NCI-H1092 (cell line): ENCODE data around the gene CENPS.
"Not testable (repeated sequence)": the region's sequence is repeated elsewhere in the genome, so short reads cannot be mapped to it uniquely, and the experiment has no call there.

ENCODE experiments used
- DNase-seq: peaks from one replicate; lab custom pipeline; 2025; lab: John Stamatoyannopoulos, UW

Gene CENPS

DNA sequence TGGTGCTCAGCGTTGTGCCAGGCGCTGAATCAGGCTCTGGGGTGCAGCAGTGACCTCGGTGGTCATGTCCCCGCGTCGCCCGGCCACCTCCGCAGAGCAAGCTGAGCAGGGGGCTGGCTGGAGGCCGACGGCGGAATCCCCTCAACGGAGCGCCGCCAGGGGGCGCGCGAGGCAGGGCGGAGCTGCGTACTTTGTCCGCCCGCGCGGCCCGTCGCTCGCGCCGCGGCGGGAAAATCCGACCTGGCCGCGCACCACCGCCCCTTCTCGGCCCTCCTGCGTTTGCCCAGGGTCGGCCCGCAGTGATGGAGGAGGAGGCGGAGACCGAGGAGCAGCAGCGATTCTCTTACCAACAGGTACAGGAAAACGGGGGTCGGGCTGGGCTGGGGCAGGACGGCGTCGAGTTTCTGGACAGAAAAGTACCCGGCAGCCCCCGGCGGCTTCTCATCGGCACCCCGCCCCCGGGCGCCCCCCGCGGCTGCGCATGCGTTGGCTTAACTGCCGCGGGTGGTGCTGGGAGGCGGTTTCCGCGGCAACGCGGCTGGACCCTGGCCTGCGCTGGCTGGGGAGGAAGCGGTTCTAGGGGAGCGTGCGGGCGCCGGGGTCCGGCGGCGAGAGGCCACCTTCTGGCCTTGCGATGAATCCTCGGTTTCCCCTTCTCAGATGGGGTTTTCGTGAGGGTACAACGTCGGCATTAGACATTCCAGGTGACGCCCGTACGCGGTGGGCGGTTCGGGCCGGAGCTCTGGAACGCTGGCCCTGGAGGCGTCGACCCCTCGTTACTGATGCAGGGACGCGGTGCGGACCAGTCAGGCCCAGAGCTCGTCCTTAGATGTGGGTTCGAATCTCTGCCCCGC is at the start of gene CENPS:
Gene CENPS (plus strand): TSS at position 218 of the 854 bp plus-strand sequence. CDS start 85 bp downstream, at position 303.
- peak; percentile 77 for DNase-seq

DNA sequence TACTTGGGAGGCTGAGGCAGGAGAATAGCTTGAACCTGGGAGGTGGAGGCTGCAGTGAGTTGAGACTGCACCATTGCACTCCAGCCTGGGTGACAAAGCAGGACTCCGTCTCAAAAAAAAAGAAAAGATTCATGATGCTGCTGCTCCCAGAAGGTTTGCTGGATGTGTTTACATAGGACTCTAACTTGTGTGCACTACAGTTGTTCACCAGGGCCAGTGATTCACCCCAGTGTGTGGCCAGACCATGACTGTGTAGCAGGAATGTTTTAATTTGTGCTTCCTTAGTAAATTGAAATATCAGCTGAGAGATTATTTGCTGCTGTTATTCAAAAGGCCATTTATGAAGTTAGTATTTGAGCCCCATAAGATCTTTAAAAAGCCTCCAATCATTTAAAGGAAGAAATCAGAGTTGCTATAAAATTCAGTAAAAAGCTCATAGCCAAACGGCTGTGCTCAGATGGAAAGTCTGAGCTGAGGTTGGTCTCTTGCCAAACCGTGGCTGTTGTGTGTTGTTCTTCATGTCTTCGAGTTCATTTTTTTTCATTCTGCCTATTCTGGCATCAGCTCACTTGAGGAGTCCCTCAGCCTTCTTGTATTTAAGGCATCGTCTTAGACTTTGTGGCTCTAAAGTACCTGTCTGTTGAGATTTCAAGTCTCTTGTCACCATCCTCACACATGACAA is 49.5 kb upstream of the CENPS start:
- DNase-seq: no peak

DNA sequence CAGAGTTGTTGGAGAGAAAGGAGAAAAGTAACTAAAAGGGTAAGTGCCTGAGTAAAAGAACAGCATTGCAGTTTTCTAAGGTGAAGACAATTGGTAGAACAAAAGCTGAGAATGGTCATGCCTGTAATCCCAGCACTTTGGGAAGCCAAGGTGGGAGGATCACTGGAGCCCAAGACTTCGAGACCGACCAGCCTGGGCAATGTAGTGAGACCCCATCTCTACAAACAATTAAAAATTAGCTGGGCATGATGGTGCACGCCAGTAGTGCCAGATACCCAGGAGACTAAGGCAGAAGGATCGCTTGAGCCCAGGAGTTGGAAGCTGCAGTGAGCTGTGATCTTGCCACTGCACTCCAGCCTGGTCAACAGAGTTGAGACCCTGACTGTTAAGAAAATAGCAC is 46.6 kb upstream of the CENPS start:
- DNase-seq: no peak

DNA sequence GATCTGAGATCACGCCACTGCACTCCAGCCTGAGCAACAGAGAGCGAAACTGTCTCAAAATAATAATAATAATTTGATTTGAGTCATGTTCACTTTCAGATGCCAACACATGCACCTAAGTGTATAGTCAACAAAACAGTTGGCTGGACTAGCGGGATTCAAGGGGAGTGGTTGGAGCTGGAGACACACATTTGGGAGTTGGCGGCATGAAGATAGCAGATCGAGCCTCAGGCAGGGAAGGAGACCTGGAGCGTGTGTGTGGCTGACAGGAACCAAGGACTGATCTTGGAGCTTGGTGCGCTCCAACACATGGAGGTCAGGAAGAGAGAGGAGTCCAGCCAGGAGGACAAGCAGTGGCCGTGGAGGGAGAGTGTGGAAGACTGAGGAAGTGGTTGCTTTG is 46.0 kb upstream of the CENPS start:
- no peak for DNase-seq

DNA sequence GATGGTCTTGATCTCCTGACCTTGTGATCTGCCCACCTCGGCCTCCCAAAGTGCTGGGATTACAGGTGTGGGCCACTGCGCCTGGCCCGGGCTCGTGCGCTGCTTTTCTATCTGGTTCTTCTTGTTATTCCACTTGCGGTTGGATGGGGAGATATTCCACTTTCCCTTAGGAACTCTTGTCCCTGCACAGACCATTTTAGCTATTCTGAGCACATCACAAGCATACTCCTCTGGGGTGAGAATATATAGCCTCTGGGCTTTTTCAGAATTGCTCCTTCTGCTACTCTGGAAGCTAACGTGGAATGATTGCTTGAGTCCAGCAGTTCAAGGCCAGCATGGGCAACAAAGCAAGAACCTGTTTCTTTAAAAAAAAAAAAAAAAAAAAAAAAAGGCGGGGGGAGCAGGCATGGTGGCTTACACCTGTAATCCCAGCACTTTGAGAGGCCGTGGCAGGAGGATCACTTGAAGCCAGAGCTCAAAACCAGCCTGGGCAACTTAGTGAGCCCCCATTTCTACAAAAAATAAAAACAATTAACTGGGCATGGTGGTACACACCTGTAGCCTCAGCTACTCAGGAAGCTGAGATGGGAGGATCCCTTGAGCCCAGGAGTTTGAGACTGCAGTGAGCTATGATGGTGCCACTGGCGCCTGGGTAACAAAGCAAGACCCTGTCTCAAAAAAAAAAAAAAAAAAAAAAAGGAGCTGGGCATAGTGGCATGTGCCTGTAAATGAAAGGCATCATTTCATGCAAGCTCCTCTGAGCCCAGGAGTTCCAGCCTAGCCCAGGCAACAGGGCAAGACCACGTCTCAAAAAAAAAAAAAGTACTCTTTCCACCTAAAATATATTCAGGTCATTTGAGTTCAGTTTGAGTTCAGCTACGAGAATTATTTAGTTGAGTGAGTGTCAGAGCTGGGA is 43.2 kb upstream of the CENPS start:
- no peak for DNase-seq

DNA sequence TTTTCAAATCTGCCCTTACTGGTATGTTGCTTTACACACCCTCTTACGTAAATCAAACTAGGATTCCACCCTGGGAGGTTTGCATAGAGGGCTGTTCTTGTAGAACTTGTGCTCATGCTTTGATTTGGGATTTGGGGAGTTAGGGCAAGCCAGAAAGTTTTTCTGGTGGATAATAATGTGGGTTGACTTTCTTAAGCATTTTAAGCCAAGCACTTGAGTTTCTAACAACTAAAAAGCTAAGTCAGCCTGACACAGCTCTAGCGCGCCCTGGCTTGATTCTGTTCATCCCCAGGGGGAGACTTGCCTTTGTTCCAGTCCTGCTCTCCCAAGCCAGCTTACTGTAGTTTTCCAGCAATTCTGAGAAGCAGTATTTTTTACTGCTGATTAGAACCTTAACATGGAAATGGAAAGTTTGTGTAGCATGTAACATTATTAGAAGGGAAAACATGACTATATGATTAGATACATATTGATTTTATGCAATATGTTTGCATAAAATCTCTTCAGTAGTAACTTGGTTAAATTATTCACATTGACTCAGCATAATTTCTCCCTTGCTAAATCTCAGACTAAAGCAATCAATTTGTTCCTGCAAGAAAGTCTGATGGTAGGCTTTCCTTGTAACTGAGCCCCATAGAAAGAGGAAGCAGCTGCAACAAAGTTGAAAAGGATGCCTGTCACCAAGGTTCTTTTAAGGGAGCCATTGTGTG is 42.4 kb upstream of the CENPS start:
- no peak for DNase-seq

DNA sequence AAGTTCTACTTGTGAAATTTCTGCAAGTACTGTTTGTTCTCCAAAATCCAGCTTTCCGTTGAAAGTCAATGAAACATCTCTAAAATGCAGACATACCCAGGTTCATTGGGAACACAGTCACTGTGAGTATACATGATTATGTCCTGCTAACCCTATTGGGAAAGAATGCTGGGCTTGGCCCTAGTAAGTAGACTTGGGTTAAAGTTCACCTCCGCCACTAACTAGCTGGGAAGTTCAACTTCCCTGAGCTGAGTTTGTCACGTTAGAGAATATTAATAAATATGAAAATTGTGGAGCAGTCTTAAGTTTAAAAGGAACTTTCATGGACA is 41.9 kb upstream of the CENPS start:
- DNase-seq: no peak

DNA sequence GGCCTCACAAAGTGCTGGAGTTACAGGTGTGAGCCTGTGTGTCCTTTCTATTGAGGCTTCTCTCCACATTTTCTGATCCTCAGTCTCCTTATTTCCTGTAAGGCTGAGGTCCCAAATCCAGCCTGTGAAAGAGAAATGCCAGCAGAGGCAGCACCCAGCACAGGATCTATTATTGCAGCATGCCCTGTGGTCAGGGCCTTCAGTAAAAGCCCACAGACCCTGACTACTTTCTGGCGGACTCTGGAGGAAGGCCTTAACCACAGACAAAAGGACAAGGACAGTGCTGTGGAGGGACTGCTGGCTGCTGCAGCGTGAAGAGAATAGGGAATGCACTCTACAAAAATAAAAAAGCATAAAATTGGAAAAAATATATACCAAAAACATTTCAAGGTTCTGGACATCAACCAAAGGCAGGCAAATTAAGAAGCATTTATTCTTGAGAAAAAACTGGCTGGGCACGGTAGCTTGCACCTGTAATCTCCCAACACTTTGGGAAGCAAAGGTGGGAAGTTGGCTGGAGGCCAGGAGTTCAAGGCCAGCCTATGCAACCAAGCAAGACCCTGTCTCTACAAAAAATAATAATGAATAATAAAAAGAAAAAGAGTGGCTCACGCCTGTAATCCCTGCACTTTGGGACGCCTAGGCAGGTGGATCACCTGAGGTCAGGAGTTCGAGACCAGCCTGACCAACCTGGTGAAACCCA is 40.8 kb upstream of the CENPS start:
- DNase-seq: no peak

DNA sequence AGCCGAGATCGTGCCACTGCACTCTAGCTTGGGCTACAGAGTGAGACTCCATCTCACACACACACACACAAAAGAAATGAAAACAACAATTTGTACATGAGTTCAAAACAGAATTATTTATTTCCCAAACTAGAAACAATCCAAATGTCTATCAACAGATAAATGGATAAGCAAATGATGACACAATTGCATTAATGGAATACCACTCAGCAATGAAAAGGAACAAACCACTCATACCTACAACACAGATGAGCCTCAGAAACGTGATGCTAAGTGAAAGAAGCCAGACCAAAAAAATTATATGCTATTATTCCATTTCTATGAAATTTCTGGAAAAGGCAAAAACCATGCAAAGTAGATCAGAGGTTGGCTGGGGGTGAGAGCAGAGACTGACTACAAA is 33.4 kb upstream of the CENPS start:
- no peak for DNase-seq

DNA sequence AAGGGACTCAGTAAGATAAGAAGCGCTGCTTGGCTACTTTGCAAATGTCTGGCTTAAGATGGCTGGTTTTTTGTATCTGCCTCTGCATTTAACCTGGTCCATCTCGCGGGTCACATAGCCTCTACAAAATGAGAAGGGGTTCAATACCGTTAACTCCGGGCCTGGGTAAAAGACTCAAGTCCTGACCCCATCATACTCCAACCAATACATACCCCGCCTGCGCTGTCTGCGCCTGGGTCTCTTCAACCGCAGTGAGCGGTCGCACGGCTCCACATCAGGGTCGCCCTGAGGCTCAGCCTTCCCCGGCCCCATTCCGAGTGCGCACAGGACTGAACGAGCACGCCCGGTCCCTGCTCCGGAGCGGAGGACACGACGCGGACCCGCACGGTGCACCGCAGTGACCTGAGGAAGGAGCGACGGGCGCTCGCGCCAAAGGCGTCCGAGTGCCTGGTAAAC is 31.9 kb upstream of the CENPS start:
- DNase-seq: no peak

DNA sequence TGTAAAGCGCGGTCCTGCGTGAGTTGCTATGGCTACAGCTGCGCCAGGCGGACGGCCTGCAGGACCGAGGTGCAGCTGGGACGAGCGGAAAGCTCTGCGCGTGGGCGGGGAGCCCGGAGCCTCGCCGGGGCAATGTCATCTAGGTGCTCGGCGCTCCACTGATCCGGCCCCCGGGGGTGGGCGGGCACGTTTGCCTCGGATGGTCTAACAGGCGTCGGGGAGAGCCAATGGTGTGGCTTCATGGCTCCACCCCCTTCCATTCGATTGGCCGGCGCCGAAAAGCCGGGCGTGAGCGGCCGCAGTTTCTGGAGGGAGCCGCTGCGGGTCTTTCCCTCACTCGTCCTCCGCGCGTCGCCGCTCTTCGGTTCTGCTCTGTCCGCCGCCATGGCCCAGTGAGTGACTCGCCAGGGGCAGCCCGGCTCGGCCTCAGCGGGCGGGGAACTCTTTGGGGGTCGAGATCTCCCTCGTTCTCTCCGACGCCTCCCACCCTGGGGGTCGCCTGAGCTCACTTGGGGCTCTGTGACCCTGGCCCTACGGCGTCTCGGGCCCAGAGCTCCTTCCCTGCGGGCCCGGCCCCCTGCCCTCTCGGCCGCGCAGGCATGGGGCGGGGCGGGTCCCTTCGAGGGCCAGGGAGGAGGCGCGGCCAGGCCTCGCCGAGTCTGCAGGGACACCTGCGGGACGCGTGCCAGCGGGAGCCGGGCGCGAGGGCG is 31.3 kb upstream of the CENPS start, which contains the start of gene PGD:
Gene PGD (plus strand): TSS at position 331 of the 710 bp plus-strand sequence. CDS start 54 bp downstream, at position 385.
- DNase-seq: peak; percentile 98

DNA sequence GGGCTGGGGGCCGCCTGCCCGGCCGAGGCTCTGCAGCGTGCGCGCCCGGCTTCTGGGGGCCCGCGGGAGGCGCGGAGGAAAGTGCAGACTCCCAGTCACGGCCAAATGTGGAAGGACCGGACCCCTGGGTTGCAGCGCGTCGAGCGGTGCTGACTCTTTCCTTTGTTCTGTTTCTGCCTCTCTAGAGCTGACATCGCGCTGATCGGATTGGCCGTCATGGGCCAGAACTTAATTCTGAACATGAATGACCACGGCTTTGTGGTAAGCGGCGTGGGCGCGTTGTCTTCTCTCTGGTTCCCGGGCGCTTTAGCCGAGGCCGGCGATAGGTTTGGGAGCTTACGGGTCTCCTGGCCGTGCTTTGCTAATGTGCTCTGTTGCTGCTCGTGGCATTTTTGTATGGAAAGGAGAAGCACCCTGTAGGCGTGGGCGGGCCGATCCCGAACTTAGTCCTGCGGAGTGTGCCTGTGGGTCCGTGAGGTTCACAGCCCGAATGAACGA is 30.7 kb upstream of the CENPS start:
- DNase-seq: peak; percentile 64

DNA sequence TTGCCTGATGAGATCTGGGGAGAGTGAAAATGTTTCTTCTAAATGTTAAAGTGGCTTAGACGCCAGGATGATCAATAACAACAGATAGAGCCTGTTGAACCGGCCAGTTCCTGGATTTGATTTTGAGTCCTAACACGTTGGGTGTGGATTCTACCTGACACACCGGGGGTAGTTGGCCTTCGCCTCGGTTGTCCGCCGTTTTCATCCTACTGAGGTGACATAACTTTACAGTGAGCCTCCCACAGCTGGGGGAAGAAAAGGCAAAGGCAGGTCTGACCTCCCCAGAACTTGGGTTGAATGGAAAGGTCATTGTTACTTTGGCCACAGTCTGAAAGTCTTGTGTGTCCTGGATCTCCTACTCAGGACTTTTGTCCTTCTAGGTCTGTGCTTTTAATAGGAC is 30.2 kb upstream of the CENPS start:
- no peak for DNase-seq

DNA sequence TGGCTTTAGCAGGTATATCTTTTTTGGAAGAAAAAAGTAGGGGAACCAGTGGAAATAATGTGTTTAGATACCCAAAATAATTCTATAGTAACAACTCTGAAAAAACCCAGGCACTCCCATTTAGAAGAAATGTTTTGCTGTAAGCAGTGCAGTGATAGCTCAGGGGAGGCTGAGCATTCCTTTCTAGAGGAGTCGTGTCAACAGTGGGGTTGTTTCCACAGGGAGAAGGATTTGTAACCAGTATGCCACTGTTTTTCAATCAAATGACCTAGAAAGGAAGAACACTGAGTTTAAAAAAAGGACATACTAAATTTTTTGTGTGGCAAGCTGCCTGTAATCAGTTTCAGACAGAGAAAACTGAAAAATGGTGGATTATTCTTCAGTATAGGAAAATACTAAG is 29.0 kb upstream of the CENPS start:
- no peak for DNase-seq

DNA sequence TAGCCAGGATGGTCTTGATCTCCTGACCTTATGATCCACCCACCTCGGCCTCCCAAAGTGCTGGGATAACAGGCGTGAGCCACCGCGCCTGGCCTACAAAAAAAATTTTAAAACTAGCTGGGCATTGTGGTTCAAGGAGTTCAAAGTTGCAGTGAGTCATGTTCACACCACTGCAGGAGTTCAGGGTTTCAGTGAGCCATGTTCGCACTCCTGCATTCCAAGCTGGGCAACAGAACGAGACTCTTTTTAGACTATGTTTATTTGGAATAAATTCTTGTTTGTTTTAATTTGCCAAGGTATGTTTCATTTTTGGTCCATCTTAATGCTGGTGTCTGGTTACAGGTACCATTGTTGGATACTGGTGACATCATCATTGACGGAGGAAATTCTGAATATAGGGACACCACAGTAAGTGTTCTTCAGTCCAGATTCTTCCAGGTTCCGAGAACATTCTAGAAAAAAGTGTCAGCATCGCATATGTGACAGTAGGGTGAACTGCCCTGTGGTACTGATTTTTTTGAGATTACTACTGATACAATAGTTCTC is 27.4 kb upstream of the CENPS start:
- no peak for DNase-seq

DNA sequence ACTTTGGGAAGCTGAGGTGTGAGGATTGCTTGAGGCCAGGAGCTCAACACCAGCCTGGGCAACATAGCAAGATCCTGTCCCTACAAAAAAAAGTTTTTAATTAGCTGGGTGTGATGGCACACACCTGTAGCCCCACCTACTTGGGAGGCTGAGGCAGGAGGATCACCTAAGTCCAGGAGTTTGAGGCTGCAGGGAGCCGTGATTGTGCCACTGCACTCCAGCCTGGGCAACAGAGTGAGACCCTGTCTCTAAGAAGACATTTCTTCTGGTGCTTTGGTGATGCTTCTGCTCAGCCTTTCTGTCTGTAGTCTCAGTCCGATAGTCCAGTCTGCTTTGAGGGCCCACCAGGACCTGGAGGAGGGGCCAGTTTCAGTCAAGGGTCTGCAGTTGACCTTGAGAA is 23.0 kb upstream of the CENPS start:
- no peak for DNase-seq

DNA sequence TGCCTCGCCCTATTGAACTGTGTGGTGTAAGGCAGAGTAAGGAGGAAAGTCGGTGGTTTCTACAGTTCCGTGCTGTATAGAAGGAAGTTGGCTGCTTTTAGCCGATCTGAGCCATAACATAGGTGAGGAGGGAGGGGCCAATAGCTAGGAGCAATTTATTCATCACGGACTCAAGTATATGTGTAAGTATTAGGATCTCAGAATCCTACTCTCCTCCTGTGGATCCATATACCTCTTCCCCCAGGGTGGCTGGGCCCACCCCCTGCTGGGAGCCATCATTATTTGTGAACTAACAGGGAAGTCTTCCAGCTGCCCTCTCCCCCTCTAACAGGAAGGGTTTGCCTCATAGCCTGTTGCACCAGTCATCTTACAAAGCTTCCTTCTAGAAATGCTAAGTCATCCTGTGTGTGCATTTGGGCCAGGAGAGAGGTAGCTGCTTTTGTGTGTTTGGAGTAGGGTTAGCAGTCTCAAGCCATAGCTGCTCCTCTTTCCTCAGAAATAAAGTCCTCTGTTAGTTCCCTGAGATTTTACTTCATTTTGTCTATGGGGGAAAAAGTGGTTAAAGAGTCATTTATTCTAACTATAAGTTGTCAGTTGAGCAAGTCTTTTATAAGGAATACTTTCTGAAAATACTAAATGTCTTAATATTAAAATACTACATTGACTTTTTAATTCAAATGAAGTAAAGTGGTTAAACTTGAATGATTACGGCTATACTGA is 14.9 kb upstream of the CENPS start:
- DNase-seq: no peak

DNA sequence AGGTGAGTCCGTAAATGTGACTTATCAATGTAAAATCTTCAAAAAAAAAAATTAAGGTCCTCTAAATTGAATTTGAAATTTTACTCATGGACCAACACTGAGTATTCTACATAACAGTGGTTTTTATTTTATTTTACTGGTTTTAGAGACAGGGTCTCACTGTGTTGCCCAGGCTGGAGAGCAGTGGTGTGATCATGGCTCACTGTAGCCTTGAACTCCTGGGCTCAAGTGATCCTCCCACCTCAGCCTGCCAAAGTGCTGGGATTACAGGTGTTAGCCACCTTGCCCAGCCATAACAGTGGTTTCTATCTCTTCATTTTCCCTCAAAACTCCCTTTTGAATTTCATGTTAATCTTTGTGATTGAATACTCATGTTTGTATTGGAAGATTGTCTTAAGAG is 14.3 kb upstream of the CENPS start:
- DNase-seq: not testable (repeated sequence)

DNA sequence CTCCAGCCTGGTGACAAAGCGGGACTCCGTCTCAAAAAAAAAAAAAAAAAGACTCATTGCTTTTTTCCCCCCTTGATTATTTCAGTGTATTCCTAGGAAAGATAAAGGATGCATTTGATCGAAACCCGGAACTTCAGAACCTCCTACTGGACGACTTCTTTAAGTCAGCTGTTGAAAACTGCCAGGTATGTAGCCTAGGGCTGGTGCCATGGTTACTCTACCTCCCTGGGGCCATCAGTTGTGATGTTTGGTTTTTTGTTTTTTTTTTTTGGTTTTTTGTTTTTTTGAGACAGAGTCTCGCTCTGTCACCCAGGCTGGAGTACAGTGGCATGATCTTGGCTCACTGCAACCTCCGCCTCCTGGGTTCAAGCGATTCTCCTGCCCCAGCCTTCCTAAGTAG is 11.5 kb upstream of the CENPS start:
- DNase-seq: not testable (repeated sequence)
